Measurements from ENCODE around the gene CPED1. TPM values are rescaled to one million over a fixed set of nuclear protein-coding genes. Genes with fewer than 3 reads are reported as not detected.
"Not testable (repeated sequence)": the region's sequence is repeated elsewhere in the genome, so short reads cannot be mapped to it uniquely, and the experiment has no call there.

The CPED1 gene
- total RNA-seq, 4 donors from 2014 or later = 1.9 to 4.4 (median 3.7) TPM

- no peak overlapping the region for H3K4me3 ChIP-seq (ENCODE audit: low read depth, poor library complexity, severe bottlenecking)
- no peak for TF ChIP-seq POLR2A (IDR thresholded peaks at IDR 0.05)
- TF ChIP-seq, protein P1, sequence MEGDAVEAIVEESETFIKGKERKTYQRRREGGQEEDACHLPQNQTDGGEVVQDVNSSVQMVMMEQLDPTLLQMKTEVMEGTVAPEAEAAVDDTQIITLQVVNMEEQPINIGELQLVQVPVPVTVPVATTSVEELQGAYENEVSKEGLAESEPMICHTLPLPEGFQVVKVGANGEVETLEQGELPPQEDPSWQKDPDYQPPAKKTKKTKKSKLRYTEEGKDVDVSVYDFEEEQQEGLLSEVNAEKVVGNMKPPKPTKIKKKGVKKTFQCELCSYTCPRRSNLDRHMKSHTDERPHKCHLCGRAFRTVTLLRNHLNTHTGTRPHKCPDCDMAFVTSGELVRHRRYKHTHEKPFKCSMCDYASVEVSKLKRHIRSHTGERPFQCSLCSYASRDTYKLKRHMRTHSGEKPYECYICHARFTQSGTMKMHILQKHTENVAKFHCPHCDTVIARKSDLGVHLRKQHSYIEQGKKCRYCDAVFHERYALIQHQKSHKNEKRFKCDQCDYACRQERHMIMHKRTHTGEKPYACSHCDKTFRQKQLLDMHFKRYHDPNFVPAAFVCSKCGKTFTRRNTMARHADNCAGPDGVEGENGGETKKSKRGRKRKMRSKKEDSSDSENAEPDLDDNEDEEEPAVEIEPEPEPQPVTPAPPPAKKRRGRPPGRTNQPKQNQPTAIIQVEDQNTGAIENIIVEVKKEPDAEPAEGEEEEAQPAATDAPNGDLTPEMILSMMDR (IDR thresholded peaks at IDR 0.05) = no peak
- 50 to 68% methylated on average over 4 of the region's 4 CpGs for WGBS, 2 donors
- no peak for DNase-seq (ENCODE audit: low spot score in 2 of 2)
- intact Hi-C loops (cut with DNase I; ENCODE audit: low total_unique reads) = loop anchor here (10.0 kb wide), 1 partner anchor 103 kb away; no protein-coding TSS in a partner anchor
Measured at GRCh38 chr7:120981888-120982615, 6.5 kb upstream of the CPED1 start.

DNA sequence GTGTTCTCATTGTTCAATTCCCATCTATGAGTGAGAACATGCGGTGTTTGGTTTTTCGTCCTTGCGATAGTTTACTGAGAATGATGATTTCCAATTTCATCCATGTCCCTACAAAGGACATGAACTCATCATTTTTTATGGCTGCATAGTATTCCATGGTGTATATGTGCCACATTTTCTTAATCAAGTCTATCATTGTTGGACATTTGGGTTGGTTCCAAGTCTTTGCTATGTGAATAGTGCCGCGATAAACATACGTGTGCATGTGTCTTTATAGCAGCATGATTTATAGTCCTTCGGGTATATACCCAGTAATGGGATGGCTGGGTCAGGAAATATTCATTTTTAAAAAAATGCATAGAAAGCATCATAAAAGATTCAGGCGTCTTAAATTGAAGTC is 4.9 kb upstream of the CPED1 start:
- not testable (repeated sequence) for DNase-seq (ENCODE audit: low spot score in 2 of 2); H3K4me3 ChIP-seq (ENCODE audit: low read depth, poor library complexity, severe bottlenecking)
- 95 to 96% methylated on average over 5 of the region's 8 CpGs for WGBS, 2 donors
- intact Hi-C loops (cut with DNase I; ENCODE audit: low total_unique reads) = loop anchor here (10.0 kb wide), 1 partner anchor 101 kb away; no protein-coding TSS in a partner anchor

GRCh38 chr7:120984406-120984805 is 4.1 kb upstream of the CPED1 start:
- DNase-seq (ENCODE audit: low spot score in 2 of 2) = no peak
- intact Hi-C loops (cut with DNase I; ENCODE audit: low total_unique reads) = loop anchor here (10.0 kb wide), 1 partner anchor 100 kb away; no protein-coding TSS in a partner anchor
- H3K4me3 ChIP-seq (ENCODE audit: low read depth, poor library complexity, severe bottlenecking) = no peak overlapping the region
- 95 to 98% methylated on average over 3 of the region's 3 CpGs for WGBS, 2 donors
- TF ChIP-seq POLR2A (IDR thresholded peaks at IDR 0.05) = no peak
- TF ChIP-seq, protein P1 (IDR thresholded peaks at IDR 0.05) = no peak

GRCh38 chr7:120985130-120985758 is 3.3 kb upstream of the CPED1 start:
- no peak for TF ChIP-seq POLR2A (IDR thresholded peaks at IDR 0.05)
- TF ChIP-seq, protein P1 (IDR thresholded peaks at IDR 0.05) = no peak
- no peak for DNase-seq (ENCODE audit: low spot score in 2 of 2)
- WGBS, 2 donors = 41 to 67% methylated on average over 2 of the region's 2 CpGs
- H3K4me3 ChIP-seq (ENCODE audit: low read depth, poor library complexity, severe bottlenecking) = no peak overlapping the region
- intact Hi-C loops (cut with DNase I; ENCODE audit: low total_unique reads) = loop anchor here (10.0 kb wide), 1 partner anchor 100 kb away; no protein-coding TSS in a partner anchor

DNA sequence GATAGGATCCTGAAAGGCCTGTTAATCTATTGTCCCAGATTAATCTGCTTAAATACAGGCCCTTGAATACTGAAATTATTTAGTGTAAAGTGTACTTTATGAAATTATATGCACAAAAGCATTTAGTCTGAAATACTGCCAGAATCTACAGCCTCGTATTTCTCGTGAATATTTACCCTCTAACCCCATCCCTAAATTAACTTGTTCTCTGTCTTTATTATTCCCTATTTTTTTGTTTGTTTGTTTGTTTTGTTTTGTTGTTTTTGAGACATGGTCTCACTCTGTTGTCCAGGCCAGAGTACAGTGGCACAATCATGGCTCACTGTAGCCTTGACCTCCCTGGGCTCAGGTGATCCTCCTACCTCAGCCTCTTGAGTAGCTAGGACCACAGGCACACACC is 2.7 kb upstream of the CPED1 start:
- DNase-seq (ENCODE audit: low spot score in 2 of 2) = no peak
- intact Hi-C loops (cut with DNase I; ENCODE audit: low total_unique reads) = loop anchor here (10.0 kb wide), 1 partner anchor 99 kb away; no protein-coding TSS in a partner anchor
- WGBS, 2 donors = 92 to 96% methylated on average over 2 of the region's 2 CpGs

DNA sequence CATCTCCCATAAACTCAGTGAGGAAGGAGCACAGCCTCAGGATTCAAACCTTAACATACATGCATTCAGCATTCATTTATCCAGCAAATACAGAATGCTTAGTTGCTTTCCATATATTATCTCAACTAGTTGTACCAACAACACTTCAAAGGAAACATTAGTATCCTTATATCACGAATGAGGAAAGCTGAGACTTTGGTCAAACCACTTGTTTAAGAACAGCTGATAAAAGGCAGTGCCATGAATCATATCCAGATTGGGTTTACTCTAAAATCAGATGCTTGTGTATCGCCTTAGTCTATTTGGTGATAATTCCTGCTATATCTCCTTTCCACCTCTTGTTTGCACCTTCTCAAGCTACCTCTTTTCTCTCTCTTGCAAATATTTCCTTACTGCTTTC is 1.9 kb upstream of the CPED1 start:
- no peak for DNase-seq (ENCODE audit: low spot score in 2 of 2)
- intact Hi-C loops (cut with DNase I; ENCODE audit: low total_unique reads) = loop anchor here (10.0 kb wide), 1 partner anchor 98 kb away; no protein-coding TSS in a partner anchor
- TF ChIP-seq POLR2A (IDR thresholded peaks at IDR 0.05) = no peak
- TF ChIP-seq, protein P1 (IDR thresholded peaks at IDR 0.05) = no peak
- 86 to 94% methylated on average over 2 of the region's 2 CpGs for WGBS, 2 donors
- H3K4me3 ChIP-seq (ENCODE audit: low read depth, poor library complexity, severe bottlenecking) = no peak overlapping the region

More for the DNA sequence above, 2.7 kb upstream of the CPED1 start:
- TF ChIP-seq POLR2A (IDR thresholded peaks at IDR 0.05) = no peak
- TF ChIP-seq, protein P1 (IDR thresholded peaks at IDR 0.05) = no peak
- H3K4me3 ChIP-seq (ENCODE audit: low read depth, poor library complexity, severe bottlenecking) = no peak overlapping the region
